ENCODE data around the gene BTBD17. TPM values are rescaled to one million over a fixed set of nuclear protein-coding genes. Genes with fewer than 3 reads are reported as not detected.

The BTBD17 gene
- total RNA-seq, 4 donors from 2014 or later: not detected

DNA sequence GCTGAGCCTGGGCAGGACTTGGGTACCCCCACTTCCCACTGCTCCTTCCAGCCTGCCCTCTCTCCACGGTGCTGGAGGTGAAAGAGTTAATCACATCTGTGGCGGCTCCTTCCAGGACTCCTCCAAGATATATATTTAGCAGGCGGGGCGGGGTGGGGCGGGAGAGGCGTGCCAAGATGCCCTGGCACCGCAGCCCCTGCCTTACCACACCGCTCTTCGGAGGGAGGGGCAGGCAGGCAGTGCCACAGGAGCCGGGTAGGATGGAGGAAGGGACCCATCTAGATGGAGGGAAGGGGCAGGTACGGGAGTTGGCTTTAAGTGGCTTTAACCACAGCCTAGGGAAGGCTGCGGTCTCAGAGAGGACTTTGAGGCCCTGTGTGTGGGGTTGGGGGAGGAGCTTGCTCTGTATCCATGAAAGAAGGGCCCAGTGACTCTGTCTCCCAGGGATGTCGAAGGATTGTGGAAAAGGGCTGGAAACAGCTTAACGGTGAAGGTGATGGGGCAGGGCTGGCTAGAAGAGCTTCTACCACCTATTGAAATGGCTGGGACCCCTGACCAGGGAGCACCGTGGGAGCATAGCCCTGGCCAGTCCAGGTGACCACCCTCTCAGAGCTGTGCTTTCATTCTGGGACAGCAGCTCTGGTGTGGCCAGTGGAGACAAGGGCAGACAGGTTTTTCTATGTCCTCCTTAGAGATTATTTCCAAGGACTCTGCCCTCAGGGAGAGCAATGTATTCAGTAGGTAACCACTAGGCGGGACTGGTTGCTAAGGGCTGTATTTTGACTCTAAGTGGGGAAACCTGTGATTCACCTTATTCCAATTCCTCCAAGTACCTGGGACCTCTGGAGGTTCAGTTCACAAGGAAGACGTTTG is 18.7 kb upstream of the BTBD17 start:
- no peak overlapping the region for H3K4me3 ChIP-seq
- peaks cover 0 to 14% (median 13%) of the 10 kb centered on the region in 4 donors for H3K4me1 ChIP-seq
- WGBS, 2 donors: 33 to 37% methylated on average over 12 to 17 of the region's 17 CpGs
- H3K27me3 ChIP-seq: no peaks in the 10 kb centered on the region
- no peak for TF ChIP-seq EP300 (IDR thresholded peaks at IDR 0.05)
- TF ChIP-seq, protein P1, sequence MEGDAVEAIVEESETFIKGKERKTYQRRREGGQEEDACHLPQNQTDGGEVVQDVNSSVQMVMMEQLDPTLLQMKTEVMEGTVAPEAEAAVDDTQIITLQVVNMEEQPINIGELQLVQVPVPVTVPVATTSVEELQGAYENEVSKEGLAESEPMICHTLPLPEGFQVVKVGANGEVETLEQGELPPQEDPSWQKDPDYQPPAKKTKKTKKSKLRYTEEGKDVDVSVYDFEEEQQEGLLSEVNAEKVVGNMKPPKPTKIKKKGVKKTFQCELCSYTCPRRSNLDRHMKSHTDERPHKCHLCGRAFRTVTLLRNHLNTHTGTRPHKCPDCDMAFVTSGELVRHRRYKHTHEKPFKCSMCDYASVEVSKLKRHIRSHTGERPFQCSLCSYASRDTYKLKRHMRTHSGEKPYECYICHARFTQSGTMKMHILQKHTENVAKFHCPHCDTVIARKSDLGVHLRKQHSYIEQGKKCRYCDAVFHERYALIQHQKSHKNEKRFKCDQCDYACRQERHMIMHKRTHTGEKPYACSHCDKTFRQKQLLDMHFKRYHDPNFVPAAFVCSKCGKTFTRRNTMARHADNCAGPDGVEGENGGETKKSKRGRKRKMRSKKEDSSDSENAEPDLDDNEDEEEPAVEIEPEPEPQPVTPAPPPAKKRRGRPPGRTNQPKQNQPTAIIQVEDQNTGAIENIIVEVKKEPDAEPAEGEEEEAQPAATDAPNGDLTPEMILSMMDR (IDR thresholded peaks at IDR 0.05): no peak
- no peak for TF ChIP-seq POLR2A (IDR thresholded peaks at IDR 0.05)
- peak overlapping the region in 3 of 4 donors; percentile 2 to 36 (median 31) for H3K27ac ChIP-seq
- H3K36me3 ChIP-seq: no peaks in the 10 kb centered on the region
- DNase-seq (ENCODE audit: low spot score in 2 of 2): no peak
- H3K9me3 ChIP-seq: no peaks in the 10 kb centered on the region

DNA sequence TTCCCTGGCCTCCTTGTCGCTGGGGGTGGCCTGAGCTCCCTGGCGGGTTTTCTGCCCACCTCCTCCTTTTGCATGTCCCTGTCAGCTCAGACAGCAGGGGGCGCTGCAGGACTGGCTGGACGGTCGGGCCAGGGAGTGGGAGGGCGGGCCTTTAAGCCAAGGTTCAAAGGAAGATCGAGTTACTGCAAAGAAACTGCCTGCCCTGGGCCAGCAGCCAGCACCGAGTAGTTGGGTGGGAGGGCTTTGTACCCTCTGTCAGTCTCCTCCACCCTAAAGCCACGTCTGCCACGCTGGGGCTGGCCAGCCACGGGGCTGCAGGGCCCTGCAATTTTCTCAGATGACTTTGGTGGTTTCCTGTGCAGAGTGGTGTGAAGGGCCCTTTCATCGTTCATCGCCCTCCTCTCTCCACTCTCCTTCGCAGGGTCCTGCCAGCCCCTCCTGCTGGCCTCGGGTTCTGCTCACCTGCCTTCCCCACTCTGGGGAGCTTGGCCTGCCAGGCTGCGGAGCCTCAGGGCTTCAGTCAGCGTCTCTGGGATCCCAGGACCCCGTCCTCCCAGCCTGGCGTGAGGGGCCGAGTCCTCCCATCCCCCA is 17.9 kb upstream of the BTBD17 start:
- 10 to 21% methylated on average over 15 to 19 of the region's 20 CpGs for WGBS, 2 donors
- Histone ChIP-seq H3K27ac (peak overlapping the region in 1 of 4 donors; percentile 2), H3K4me3 (peak overlapping the region in 2 of 4 donors; percentile 23 to 26), H3K36me3 (no peaks in the 10 kb centered on the region), H3K9me3 (no peaks in the 10 kb centered on the region), H3K27me3 (no peaks in the 10 kb centered on the region), H3K4me1 (peaks cover 0 to 14% (median 13%) of the 10 kb centered on the region in 4 donors)
- no peak for TF ChIP-seq POLR2A (IDR thresholded peaks at IDR 0.05)
- peak in 1 of 2 donors; percentile 15 for TF ChIP-seq EP300 (IDR thresholded peaks at IDR 0.05)
- TF ChIP-seq, protein P1 (IDR thresholded peaks at IDR 0.05): peak; percentile 89 to 99 (median 91)
- peak; percentile 93 to 98 for DNase-seq (ENCODE audit: low spot score in 2 of 2)

DNA sequence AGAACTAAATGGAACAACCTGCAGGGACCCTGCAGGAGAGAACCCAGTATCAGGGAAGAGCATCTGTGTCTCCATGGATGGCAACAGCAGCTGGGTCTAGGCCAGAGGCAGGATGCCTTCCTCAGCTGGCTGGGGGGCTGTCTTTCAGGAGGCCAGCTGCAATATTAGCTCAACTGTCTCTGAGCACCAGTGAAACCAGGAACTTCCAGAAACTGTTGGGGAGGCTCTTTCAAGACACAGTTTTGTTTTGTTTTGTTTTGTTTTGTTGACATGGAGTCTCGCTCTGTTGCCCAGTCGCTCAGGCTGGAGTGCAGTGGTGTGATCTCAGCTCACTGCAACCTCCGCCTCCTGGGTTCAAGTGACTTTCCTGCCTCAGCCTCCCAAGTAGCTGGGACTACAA is 13.2 kb upstream of the BTBD17 start:
- Histone ChIP-seq H3K27me3 (no peaks in the 10 kb centered on the region), H3K4me1 (peaks cover 0 to 18% (median 10%) of the 10 kb centered on the region in 4 donors), H3K9me3 (no peaks in the 10 kb centered on the region), H3K36me3 (no peaks in the 10 kb centered on the region), H3K27ac (no peak overlapping the region), H3K4me3 (no peak overlapping the region)
- WGBS, 2 donors: 86 to 98% methylated on average over 3 of the region's 3 CpGs
- no peak for DNase-seq (ENCODE audit: low spot score in 2 of 2)
- TF ChIP-seq POLR2A (IDR thresholded peaks at IDR 0.05): no peak
- no peak for TF ChIP-seq EP300 (IDR thresholded peaks at IDR 0.05)

DNA sequence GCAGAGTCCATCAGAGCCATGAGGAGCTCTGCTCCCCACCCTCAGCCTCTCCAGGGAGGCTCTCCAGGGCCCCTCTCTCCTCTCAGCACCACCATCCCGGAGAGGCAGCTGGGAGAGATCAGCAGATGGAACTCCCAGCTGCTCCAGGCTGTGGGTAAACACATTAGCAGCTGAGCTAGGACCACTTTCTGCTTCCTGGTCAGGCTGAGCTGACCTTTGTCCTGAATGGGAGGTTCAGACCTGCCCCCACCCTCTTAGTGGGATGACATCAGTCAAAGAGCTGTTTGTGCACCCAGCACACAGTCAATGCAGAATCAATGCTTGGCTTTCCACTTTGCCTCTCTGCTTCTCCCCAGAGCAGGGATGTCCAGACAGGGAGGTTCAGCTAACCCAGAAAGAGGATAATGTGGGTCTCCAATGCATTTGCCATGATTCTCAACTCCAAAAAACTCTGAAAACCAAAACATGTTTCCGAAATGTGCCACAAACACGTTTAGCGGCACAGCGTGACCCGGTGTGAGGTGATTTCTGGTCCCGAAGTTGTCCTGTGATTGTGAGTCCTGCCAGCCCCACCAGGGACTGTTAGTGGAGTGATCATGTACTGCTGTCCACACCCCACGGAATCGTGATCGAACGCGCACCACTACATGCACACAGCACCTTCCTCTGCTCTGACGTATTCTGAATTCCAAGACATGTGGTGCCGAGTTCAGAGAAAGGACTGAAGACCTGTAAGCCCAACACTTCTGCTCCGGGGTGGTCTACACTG is 12.4 kb upstream of the BTBD17 start:
- H3K27me3 ChIP-seq: no peaks in the 10 kb centered on the region
- H3K27ac ChIP-seq: peak overlapping the region in 2 of 4 donors; percentile 25 to 76
- no peak overlapping the region for H3K4me3 ChIP-seq
- H3K36me3 ChIP-seq: no peaks in the 10 kb centered on the region
- WGBS, 2 donors: 80 to 82% methylated on average over 14 to 15 of the region's 15 CpGs
- DNase-seq (ENCODE audit: low spot score in 2 of 2): no peak
- H3K4me1 ChIP-seq: peaks cover 0 to 11% (median 4%) of the 10 kb centered on the region in 4 donors
- H3K9me3 ChIP-seq: no peaks in the 10 kb centered on the region
- TF ChIP-seq, protein P1 (IDR thresholded peaks at IDR 0.05): no peak
- TF ChIP-seq EP300 (IDR thresholded peaks at IDR 0.05) (no peak), POLR2A (IDR thresholded peaks at IDR 0.05) (no peak)

DNA sequence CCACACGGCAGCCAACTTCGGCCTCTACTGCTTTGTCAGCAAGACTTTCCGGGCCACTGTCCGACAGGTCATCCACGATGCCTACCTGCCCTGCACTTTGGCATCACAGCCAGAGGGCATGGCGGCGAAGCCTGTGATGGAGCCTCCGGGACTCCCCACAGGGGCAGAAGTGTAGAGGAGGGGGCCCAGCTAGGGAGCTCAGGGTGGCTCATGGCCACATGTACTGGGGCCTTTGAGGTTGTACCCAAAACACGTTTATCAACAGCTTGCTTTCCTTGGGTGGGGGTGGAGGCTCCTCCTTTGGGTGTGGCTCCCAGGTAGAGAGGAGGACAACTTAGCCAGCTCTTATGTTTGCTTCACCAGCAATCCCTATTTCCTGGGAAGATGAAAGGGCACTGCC is 10.8 kb upstream of the BTBD17 start:
- Histone ChIP-seq H3K9me3 (no peaks in the 10 kb centered on the region), H3K36me3 (no peaks in the 10 kb centered on the region), H3K27me3 (peaks cover 0 to 7% of the 10 kb centered on the region in 2 donors), H3K4me1 (peaks cover 0 to 20% (median 9%) of the 10 kb centered on the region in 4 donors), H3K27ac (no peak overlapping the region), H3K4me3 (no peak overlapping the region)
- TF ChIP-seq EP300 (IDR thresholded peaks at IDR 0.05) (no peak), POLR2A (IDR thresholded peaks at IDR 0.05) (no peak)
- TF ChIP-seq, protein P1 (IDR thresholded peaks at IDR 0.05): no peak
- DNase-seq (ENCODE audit: low spot score in 2 of 2): no peak
- 91 to 92% methylated on average over 9 of the region's 9 CpGs for WGBS, 2 donors
